Spleen (tissue), 11 donors: Measurements from ENCODE around the gene GNPTAB. TPM values are rescaled to one million over a fixed set of nuclear protein-coding genes. Genes with fewer than 3 reads are reported as not detected.

Experiments
- DNase-seq: peaks from one replicate; pipeline ENCODE4 v3.0.0-alpha.2; 2020
- H3K27ac ChIP-seq, 8 donors: fragments of 200-600 bp; sonication (generic) in 7 of 8; 1 replicate in 4 of 8; 2 replicates in 4 of 8; pipeline versions ENCODE4 v1.5.0 to v1.8.0; 2016 to 2021; ENCODE audit warnings: inconsistent platforms in 4 of 8, mild to moderate bottlenecking in 4 of 8, moderate library complexity in 1 of 8
- H3K27me3 ChIP-seq, 7 donors: fragments of 200-600 bp; sonication (generic) in 6 of 7; replicated peaks in 1 of 7; 1 replicate in 4 of 7; 2 replicates in 3 of 7; pipeline versions ENCODE4 v1.5.0 to v1.8.0; 2016 to 2021; ENCODE audit warnings: inconsistent platforms in 3 of 7, mild to moderate bottlenecking in 1 of 7
- H3K36me3 ChIP-seq, 6 donors: fragments of 200-600 bp; sonication (generic) in 5 of 6; 1 replicate in 4 of 6; 2 replicates in 2 of 6; pipeline versions ENCODE4 v1.5.0 to v1.8.0; 2016 to 2021; ENCODE audit warnings: inconsistent platforms in 2 of 6
- H3K4me1 ChIP-seq, 6 donors: fragments of 200-600 bp; sonication (generic) in 5 of 6; 1 replicate in 3 of 6; 2 replicates in 3 of 6; pipeline versions ENCODE4 v1.5.0 to v1.8.0; 2016 to 2021; ENCODE audit warnings: inconsistent platforms in 3 of 6
- H3K4me3 ChIP-seq, 8 donors: fragments of 200-600 bp; sonication (generic) in 7 of 8; 1 replicate in 4 of 8; 2 replicates in 4 of 8; pipeline versions ENCODE4 v1.5.0 to v1.8.0; 2016 to 2021; ENCODE audit warnings: inconsistent platforms in 4 of 8, mild to moderate bottlenecking in 4 of 8, moderate library complexity in 2 of 8
- H3K9me3 ChIP-seq, 8 donors: fragments of 200-600 bp; sonication (generic) in 7 of 8; 1 replicate in 4 of 8; 2 replicates in 4 of 8; pipeline versions ENCODE4 v1.5.0 to v1.8.0; 2016 to 2021; ENCODE audit warnings: inconsistent platforms in 4 of 8
- POLR2A ChIP-seq, 3 donors: fragments of 450-650 bp; IDR thresholded peaks; one replicate each; pipeline ENCODE4 v1.5.1; 2017; ENCODE audit warnings: antibody characterized with exemption in 3 of 3, mild to moderate bottlenecking in 1 of 3
- POLR2AphosphoS5 ChIP-seq, 3 donors: sonication (generic); formaldehyde crosslinking; IDR thresholded peaks; one replicate each; pipeline ENCODE4 v1.5.1; 2017; ENCODE audit warnings: antibody characterized with exemption in 3 of 3
- WGBS, 5 donors: extraction: QIAGEN DNeasy Blood & Tissue Kit in 3 of 5; methylation state at CpG; one replicate each; pipeline versions ENCODE4 v1.1.5 to v1.1.7; 2013 to 2018; 5-methylcytosine and 5-hydroxymethylcytosine counted together
- intact Hi-C: fragments of 100-400 bp; cut with DNase I; formaldehyde crosslinking; loops from one replicate; pipeline ENCODE4 v1.15.0; 2023; ENCODE audit warnings: low total_unique reads
- polyA plus RNA-seq, 3 donors: library from polyadenylated mRNA; stranded (reverse); fragments of 200-250 nt; gene quantifications; one replicate each; pipeline ENCODE4 v1.2.1, GENCODE V29; 2013
- total RNA-seq, 7 donors: library from RNA; depleted of rRNA in 3 of 7; stranded (reverse); fragments of >200 nt in 3 of 7; fragmentation: NEBNext Ultra II Directional in 4 of 7; extraction: Animal tissue kit (Norgen Biotek cat#: 25700) in 4 of 7; gene quantifications; one replicate each; pipeline versions ENCODE4 v1.1.0 to v1.2.1, GENCODE V29; 2016 to 2021
- TF ChIP-seq, protein P1 (sequence below), 11 experiments: fragments of 200-600 bp in 7 of 11; fragments of 450-650 bp in 4 of 11; sonication (generic) in 4 of 11; IDR thresholded peaks in 8 of 11; conservative IDR thresholded peaks in 3 of 11; 1 replicate in 7 of 11; 2 replicates in 4 of 11; pipeline versions ENCODE4 v1.4.0 to v1.8.0; 2016 to 2021; ENCODE audit warnings: antibody characterized with exemption in 11 of 11, inconsistent platforms in 4 of 11, mild to moderate bottlenecking in 1 of 11
- donor health status: healthy with polysubstance abuse.
- donor health status: DM: no; HTN: no; CAD: no; lungs with moderate emphysema.
- donor health status: DM: no; HTN: no; CAD: no.
- donor health status: Bipolar disorder and iron deficiency.
- donor health status: healthy.
- donor health status: DM: no; HTN: no; CAD: no.
- donor health status: DM: yes; HTN: yes; CAD: no.

GNPTAB gene
- total and polyA plus RNA-seq, 10 donors: 9.3 to 90.8 (median 45.2) TPM

DNA sequence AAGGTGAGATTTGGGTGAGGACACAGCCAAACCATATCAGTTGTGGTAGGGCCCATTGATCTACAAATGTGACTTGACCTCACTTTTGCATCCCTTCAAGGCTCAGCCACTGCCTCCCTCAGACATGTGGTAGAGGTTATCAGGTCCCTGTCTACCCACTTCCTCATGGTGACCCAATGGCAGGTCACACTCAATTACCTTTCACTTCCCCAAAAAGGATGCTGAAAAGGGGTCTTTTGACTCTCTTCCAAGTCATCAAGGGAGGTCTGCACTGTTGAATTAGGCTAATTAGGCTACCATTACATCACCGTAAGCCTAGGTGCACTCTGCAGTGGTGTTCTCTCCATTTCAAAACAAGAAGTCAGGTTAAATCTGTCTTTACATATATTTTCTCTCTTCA is 24.0 kb upstream of the GNPTAB start:
- H3K9me3 ChIP-seq: no peaks in the 10 kb centered on the region
- no peaks in the 10 kb centered on the region for H3K36me3 ChIP-seq
- peaks cover 0 to 51% (median 26%) of the 10 kb centered on the region in 6 donors for H3K4me1 ChIP-seq
- no peak for DNase-seq
- H3K27me3 ChIP-seq: no peaks in the 10 kb centered on the region
- intact Hi-C loops: no loop called here
- H3K27ac ChIP-seq: peak overlapping the region in 4 of 8 donors; percentile 33 to 79 (median 57)
- no peak overlapping the region for H3K4me3 ChIP-seq
- TF ChIP-seq, protein P1, sequence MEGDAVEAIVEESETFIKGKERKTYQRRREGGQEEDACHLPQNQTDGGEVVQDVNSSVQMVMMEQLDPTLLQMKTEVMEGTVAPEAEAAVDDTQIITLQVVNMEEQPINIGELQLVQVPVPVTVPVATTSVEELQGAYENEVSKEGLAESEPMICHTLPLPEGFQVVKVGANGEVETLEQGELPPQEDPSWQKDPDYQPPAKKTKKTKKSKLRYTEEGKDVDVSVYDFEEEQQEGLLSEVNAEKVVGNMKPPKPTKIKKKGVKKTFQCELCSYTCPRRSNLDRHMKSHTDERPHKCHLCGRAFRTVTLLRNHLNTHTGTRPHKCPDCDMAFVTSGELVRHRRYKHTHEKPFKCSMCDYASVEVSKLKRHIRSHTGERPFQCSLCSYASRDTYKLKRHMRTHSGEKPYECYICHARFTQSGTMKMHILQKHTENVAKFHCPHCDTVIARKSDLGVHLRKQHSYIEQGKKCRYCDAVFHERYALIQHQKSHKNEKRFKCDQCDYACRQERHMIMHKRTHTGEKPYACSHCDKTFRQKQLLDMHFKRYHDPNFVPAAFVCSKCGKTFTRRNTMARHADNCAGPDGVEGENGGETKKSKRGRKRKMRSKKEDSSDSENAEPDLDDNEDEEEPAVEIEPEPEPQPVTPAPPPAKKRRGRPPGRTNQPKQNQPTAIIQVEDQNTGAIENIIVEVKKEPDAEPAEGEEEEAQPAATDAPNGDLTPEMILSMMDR (IDR thresholded peaks at IDR 0.05 in 8 of 11, conservative IDR thresholded peaks at IDR 0.05 in 3 of 11): no peak
- TF ChIP-seq POLR2A (IDR thresholded peaks at IDR 0.05) (no peak), POLR2AphosphoS5 (IDR thresholded peaks at IDR 0.05) (no peak)
- 70 to 100% (median 88%) methylated on average over 1 of the region's 1 CpG for WGBS, 5 donors

DNA sequence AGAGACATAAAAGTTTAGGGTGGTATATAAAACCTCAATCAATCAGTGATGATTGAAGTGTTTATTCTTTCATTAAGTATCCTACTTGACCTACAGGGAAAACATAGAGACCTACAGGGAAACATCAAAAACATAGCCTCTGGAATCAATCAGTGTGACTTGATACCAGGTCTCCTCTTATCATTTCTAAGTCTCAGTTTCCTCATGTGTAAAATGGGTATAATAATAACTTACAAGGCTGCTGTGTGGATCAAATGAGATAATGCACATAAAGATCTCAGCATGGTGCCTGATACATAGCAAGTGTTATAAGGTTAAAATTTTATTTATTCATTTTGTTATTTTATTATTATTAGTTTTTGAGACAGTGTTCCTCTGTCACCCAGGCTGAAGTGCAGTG is 22.2 kb upstream of the GNPTAB start:
- H3K4me1 ChIP-seq: peaks cover 0 to 44% (median 25%) of the 10 kb centered on the region in 6 donors
- no peak overlapping the region for H3K27ac ChIP-seq
- TF ChIP-seq POLR2AphosphoS5 (IDR thresholded peaks at IDR 0.05) (no peak), POLR2A (IDR thresholded peaks at IDR 0.05) (no peak)
- TF ChIP-seq, protein P1 (IDR thresholded peaks at IDR 0.05 in 8 of 11, conservative IDR thresholded peaks at IDR 0.05 in 3 of 11): no peak
- H3K4me3 ChIP-seq: no peak overlapping the region
- no peaks in the 10 kb centered on the region for H3K9me3 ChIP-seq
- intact Hi-C loops: no loop called here
- H3K27me3 ChIP-seq: no peaks in the 10 kb centered on the region
- no peak for DNase-seq
- no peaks in the 10 kb centered on the region for H3K36me3 ChIP-seq

DNA sequence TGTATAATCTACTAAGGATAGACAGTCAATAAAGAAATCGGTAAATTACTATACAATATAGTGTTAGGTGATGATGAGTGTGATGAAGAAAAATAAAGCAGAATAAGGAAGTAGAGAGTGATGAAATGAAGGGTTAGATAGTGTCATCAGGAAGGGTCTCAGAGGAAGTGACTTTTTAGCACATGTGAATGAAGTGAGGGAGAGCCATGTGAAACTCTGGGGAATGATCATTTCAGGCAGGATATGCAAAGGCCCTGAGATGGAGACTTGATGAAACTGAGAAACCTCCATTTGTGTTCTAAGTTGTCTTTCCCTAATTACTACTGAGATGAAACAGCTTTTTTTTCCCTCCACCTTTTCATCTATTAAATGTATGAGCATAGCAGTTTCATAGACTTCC is 19.4 kb upstream of the GNPTAB start:
- 79 to 98% (median 88%) methylated on average over 1 of the region's 1 CpG for WGBS, 5 donors
- Histone ChIP-seq H3K36me3 (no peaks in the 10 kb centered on the region), H3K4me1 (peaks cover 0 to 20% (median 10%) of the 10 kb centered on the region in 6 donors), H3K4me3 (no peak overlapping the region), H3K9me3 (no peaks in the 10 kb centered on the region), H3K27me3 (no peaks in the 10 kb centered on the region), H3K27ac (no peak overlapping the region)
- TF ChIP-seq, protein P1 (IDR thresholded peaks at IDR 0.05 in 8 of 11, conservative IDR thresholded peaks at IDR 0.05 in 3 of 11): no peak
- TF ChIP-seq POLR2AphosphoS5 (IDR thresholded peaks at IDR 0.05) (no peak), POLR2A (IDR thresholded peaks at IDR 0.05) (no peak)
- DNase-seq: no peak
- intact Hi-C loops: no loop called here

DNA sequence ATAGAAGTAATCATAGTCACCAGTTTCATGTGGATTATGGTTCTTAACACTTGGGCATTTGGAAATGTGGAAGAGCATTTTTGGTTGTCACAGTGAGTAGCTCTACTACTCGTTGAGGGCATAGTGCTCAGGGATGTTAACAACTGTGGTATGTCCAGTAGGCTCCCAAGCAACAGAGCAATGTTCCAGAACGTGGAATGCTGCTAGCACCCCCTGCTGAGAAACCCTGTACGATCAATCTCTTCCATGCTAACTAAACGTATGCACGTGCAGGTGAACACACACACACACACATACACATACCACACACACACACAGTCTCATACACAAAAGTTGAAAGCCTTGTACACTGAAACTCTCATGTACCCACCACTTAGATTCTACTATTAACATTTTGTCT is 16.6 kb upstream of the GNPTAB start:
- H3K9me3 ChIP-seq: no peaks in the 10 kb centered on the region
- no peak overlapping the region for H3K27ac ChIP-seq
- WGBS, 5 donors: 75 to 88% (median 79%) methylated on average over 5 of the region's 5 CpGs
- no peak for TF ChIP-seq POLR2AphosphoS5 (IDR thresholded peaks at IDR 0.05)
- no peak for TF ChIP-seq POLR2A (IDR thresholded peaks at IDR 0.05)
- TF ChIP-seq, protein P1 (IDR thresholded peaks at IDR 0.05 in 8 of 11, conservative IDR thresholded peaks at IDR 0.05 in 3 of 11): no peak
- no peak overlapping the region for H3K4me3 ChIP-seq
- intact Hi-C loops: no loop called here
- no peaks in the 10 kb centered on the region for H3K27me3 ChIP-seq
- H3K4me1 ChIP-seq: peaks cover 0 to 12% (median 0%) of the 10 kb centered on the region in 6 donors
- no peaks in the 10 kb centered on the region for H3K36me3 ChIP-seq
- no peak for DNase-seq
